Thyroid gland (tissue), 4 donors: ENCODE data around the gene SH3BGRL3. TPM values are rescaled to one million over a fixed set of nuclear protein-coding genes. Genes with fewer than 3 reads are reported as not detected.

Experiments
- DNase-seq, 2 donors: peaks; one replicate each; pipeline ENCODE4 v3.0.0-alpha.2; 2019
- H3K27ac ChIP-seq, 3 donors: fragments of 200-600 bp; sonication (generic); 1 replicate in 2 of 3; 2 replicates in 1 of 3; pipeline ENCODE4 v1.5.1; 2016 to 2019; ENCODE audit warnings: mild to moderate bottlenecking in 1 of 3, moderate library complexity in 1 of 3
- H3K27me3 ChIP-seq: fragments of 200-600 bp; sonication (generic); one replicate; pipeline ENCODE4 v1.5.1; 2019
- H3K36me3 ChIP-seq, 2 donors: fragments of 200-600 bp; sonication (generic); one replicate each; pipeline ENCODE4 v1.5.1; 2016 to 2019
- H3K4me1 ChIP-seq, 2 donors: fragments of 200-600 bp; sonication (generic); one replicate each; pipeline ENCODE4 v1.5.1; 2017 to 2019
- H3K4me3 ChIP-seq, 3 donors: fragments of 200-600 bp; sonication (generic); replicated peaks in 1 of 3; 1 replicate in 2 of 3; 2 replicates in 1 of 3; pipeline ENCODE4 v1.5.1; 2016; ENCODE audit warnings: mild to moderate bottlenecking in 1 of 3
- H3K9me3 ChIP-seq: fragments of 200-600 bp; sonication (generic); one replicate; pipeline ENCODE4 v1.5.1; 2017
- CTCF ChIP-seq, 6 experiments: fragments of 200-600 bp in 3 of 6; fragments of 450-650 bp in 3 of 6; sonication (generic) in 3 of 6; IDR thresholded peaks; one replicate each; pipeline ENCODE4 v1.5.1; 2016 to 2019; ENCODE audit warnings: antibody characterized with exemption in 6 of 6, mild to moderate bottlenecking in 2 of 6, inconsistent platforms in 1 of 6, moderate library complexity in 1 of 6
- POLR2A ChIP-seq, 2 donors: fragments of 450-650 bp; IDR thresholded peaks; one replicate each; pipeline ENCODE4 v1.6.1; 2017; ENCODE audit warnings: antibody characterized with exemption in 2 of 2, mild to moderate bottlenecking in 2 of 2, moderate library complexity in 1 of 2
- WGBS, 2 donors: methylation state at CpG; one replicate each; pipeline ENCODE4 v1.1.5; 2017; 5-methylcytosine and 5-hydroxymethylcytosine counted together
- intact Hi-C: fragments of 100-400 bp; cut with DNase I; formaldehyde crosslinking; loops from one replicate; pipeline ENCODE4 v1.15.1; 2023
- total RNA-seq, 4 donors: library from RNA; depleted of rRNA; stranded (reverse); fragments of >200 nt; gene quantifications; one replicate each; pipeline ENCODE4 v1.2.3, GENCODE V29; 2016

SH3BGRL3 gene
- total RNA-seq, 4 donors from 2014 or later: 18.8 to 58.2 (median 37.4) TPM

- H3K4me1 ChIP-seq: peaks cover 23 to 59% of the 10 kb centered on the region in 2 donors
- 70 to 81% methylated on average over 3 of the region's 3 CpGs for WGBS, 2 donors
- no peaks in the 10 kb centered on the region for H3K9me3 ChIP-seq
- TF ChIP-seq POLR2A (IDR thresholded peaks at IDR 0.05): no peak
- TF ChIP-seq CTCF (IDR thresholded peaks at IDR 0.05): no peak
- peak overlapping the region in 2 of 3 donors; percentile 85 to 89 for H3K27ac ChIP-seq
- no peak overlapping the region for H3K4me3 ChIP-seq
- H3K36me3 ChIP-seq: peaks cover 7 to 12% of the 10 kb centered on the region in 2 donors
- intact Hi-C loops: loop anchor here (5.0 kb wide), 1 partner anchor 45 kb away; no protein-coding TSS in a partner anchor
- H3K27me3 ChIP-seq: no peaks in the 10 kb centered on the region
- DNase-seq: no peak
Measured at GRCh38 chr1:26277261-26277661, 2.6 kb upstream of the SH3BGRL3 start.

GRCh38 chr1:26277719-26278118 lies 2.2 kb upstream of the SH3BGRL3 start:
- no peaks in the 10 kb centered on the region for H3K27me3 ChIP-seq
- no peak for TF ChIP-seq POLR2A (IDR thresholded peaks at IDR 0.05)
- TF ChIP-seq CTCF (IDR thresholded peaks at IDR 0.05): no peak
- H3K36me3 ChIP-seq: peaks cover 7 to 12% of the 10 kb centered on the region in 2 donors
- intact Hi-C loops: loop anchor here (5.0 kb wide), 1 partner anchor 45 kb away; no protein-coding TSS in a partner anchor
- 82 to 100% methylated on average over 1 of the region's 1 CpG for WGBS, 2 donors
- H3K4me3 ChIP-seq: no peak overlapping the region
- H3K9me3 ChIP-seq: no peaks in the 10 kb centered on the region
- H3K27ac ChIP-seq: peak overlapping the region in 2 of 3 donors; percentile 85 to 89
- H3K4me1 ChIP-seq: peaks cover 23 to 59% of the 10 kb centered on the region in 2 donors
- no peak for DNase-seq

GRCh38 chr1:26278303-26278702 lies 1.6 kb upstream of the SH3BGRL3 start:
- DNase-seq: peak; percentile 75 to 86
- H3K9me3 ChIP-seq: no peaks in the 10 kb centered on the region
- no peaks in the 10 kb centered on the region for H3K27me3 ChIP-seq
- H3K4me1 ChIP-seq: peaks cover 23 to 59% of the 10 kb centered on the region in 2 donors
- H3K27ac ChIP-seq: peak overlapping the region; percentile 39 to 89 (median 85)
- peaks cover 7 to 9% of the 10 kb centered on the region in 2 donors for H3K36me3 ChIP-seq
- intact Hi-C loops: loop anchor here (5.0 kb wide), 1 partner anchor 44 kb away; no protein-coding TSS in a partner anchor
- 27 to 40% methylated on average over 4 of the region's 4 CpGs for WGBS, 2 donors
- no peak for TF ChIP-seq POLR2A (IDR thresholded peaks at IDR 0.05)
- no peak for TF ChIP-seq CTCF (IDR thresholded peaks at IDR 0.05)
- no peak overlapping the region for H3K4me3 ChIP-seq

- no peak for TF ChIP-seq POLR2A (IDR thresholded peaks at IDR 0.05)
- no peak for TF ChIP-seq CTCF (IDR thresholded peaks at IDR 0.05)
- Histone ChIP-seq H3K4me3 (peak overlapping the region in 2 of 3 donors; percentile 77 to 78), H3K36me3 (peaks cover 6 to 7% of the 10 kb centered on the region in 2 donors), H3K27ac (peak overlapping the region; percentile 85 to 96 (median 89)), H3K4me1 (peaks cover 23 to 59% of the 10 kb centered on the region in 2 donors), H3K9me3 (no peaks in the 10 kb centered on the region), H3K27me3 (no peaks in the 10 kb centered on the region)
- intact Hi-C loops: loop anchor here (5.0 kb wide), 1 partner anchor 43 kb away; no protein-coding TSS in a partner anchor
- no peak for DNase-seq
- WGBS, 2 donors: 61 to 62% methylated on average over 9 of the region's 9 CpGs
Measured at GRCh38 chr1:26278724-26279455, 996 bp upstream of the SH3BGRL3 start.
